Measurements from ENCODE around the gene LRFN2.

- TF ChIP-seq CTCF (conservative IDR thresholded peaks at IDR 0.05; ENCODE audit: low read depth, low read length): no peak
- no peak for TF ChIP-seq EZH2 (IDR thresholded peaks at IDR 0.05; ENCODE audit: low read length, unreplicated experiment)
Measured at GRCh38 chr6:40407239-40407638, 179.9 kb downstream of the LRFN2 start.
